PC-3 (cell line): ENCODE measurements around the gene STK11. TPM values are rescaled to one million over a fixed set of nuclear protein-coding genes. Genes with fewer than 3 reads are reported as not detected.
A peak's percentile ranks its signal among the peaks of the same experiment; 100 is the strongest.

Experiments
- ATAC-seq: fragments of 200-7000 bp; cut with Tn5 transposase; 2 replicates; pipeline ENCODE4 v1.9.1; 2020; ENCODE audit warnings: mild to moderate bottlenecking, moderate library complexity
- BruUV-seq: library from RNA; stranded (reverse); fragments of 400-500 nt; replicated peaks from 2 replicates; lab custom pipeline; 2021; lab: Mats Ljungman, UMichigan
- CTCF ChIA-PET: fragments of 300-600 bp; sonication (Branson Sonifier 250); formaldehyde crosslinking; loops from one replicate; lab custom pipeline; 2022; ENCODE audit warnings: antibody characterized with exemption; lab: Charles Lee
- POLR2A ChIA-PET: fragments of 300-600 bp; sonication (Branson Sonifier 250); formaldehyde crosslinking; loops from one replicate; lab custom pipeline; 2022; ENCODE audit warnings: antibody characterized with exemption; ENCODE audit not compliant: unreplicated experiment; lab: Charles Lee
- DNase-seq: peaks from one replicate; pipeline ENCODE4 v3.0.0-alpha.2; 2015
- H2AFZ ChIP-seq: fragments of 300-600 bp; sonication (generic); 2 replicates; pipeline ENCODE4 v1.6.0; 2016; ENCODE audit warnings: antibody characterized with exemption, low read length
- H3F3A ChIP-seq: fragments of 300-600 bp; sonication (generic); one replicate; pipeline ENCODE4 v1.6.0; 2017; ENCODE audit warnings: antibody characterized with exemption, low read length, control low read depth, mild to moderate bottlenecking; ENCODE audit not compliant: unreplicated experiment
- H3K27ac ChIP-seq: fragments of 300-600 bp; sonication (generic); 2 replicates; pipeline ENCODE4 v1.5.1; 2016; ENCODE audit warnings: mild to moderate bottlenecking, low read length
- H3K27me3 ChIP-seq: fragments of 300-600 bp; sonication (generic); 2 replicates; pipeline ENCODE4 v1.6.1; 2016; ENCODE audit warnings: low read length, mixed read lengths
- H3K36me3 ChIP-seq: fragments of 300-600 bp; sonication (generic); 2 replicates; pipeline ENCODE4 v1.6.1; 2016; ENCODE audit warnings: low read depth, mixed run types, low read length, mixed read lengths
- H3K4me1 ChIP-seq: fragments of 300-600 bp; sonication (generic); 2 replicates; pipeline ENCODE4 v1.5.1; 2016; ENCODE audit warnings: low read length; ENCODE audit not compliant: insufficient read depth
- H3K4me2 ChIP-seq: fragments of 300-600 bp; sonication (generic); 2 replicates; pipeline ENCODE4 v1.6.0; 2016; ENCODE audit warnings: low read length
- H3K4me3 ChIP-seq: fragments of 300-600 bp; sonication (generic); 2 replicates; pipeline ENCODE4 v1.5.1; 2016; ENCODE audit warnings: mild to moderate bottlenecking, low read length, mixed read lengths
- H3K79me2 ChIP-seq: fragments of 300-600 bp; sonication (generic); 2 replicates; pipeline ENCODE4 v1.6.1; 2017; ENCODE audit warnings: low read length, mixed read lengths
- H3K9ac ChIP-seq: fragments of 300-600 bp; sonication (generic); 2 replicates; pipeline ENCODE4 v1.6.0; 2016; ENCODE audit warnings: mild to moderate bottlenecking, low read length
- H3K9me2 ChIP-seq: fragments of 300-600 bp; sonication (generic); replicated peaks from 2 replicates; pipeline ENCODE4 v1.6.1; 2016; ENCODE audit warnings: mixed run types, low read length, mixed read lengths
- H3K9me3 ChIP-seq: fragments of 300-600 bp; sonication (generic); 2 replicates; pipeline ENCODE4 v1.6.1; 2016; ENCODE audit warnings: low read length, mixed read lengths
- H4K20me1 ChIP-seq: fragments of 300-600 bp; sonication (generic); 2 replicates; pipeline ENCODE4 v1.6.1; 2016; ENCODE audit warnings: low read length, mixed read lengths
- CTCF ChIP-seq: fragments of 300-600 bp; sonication (generic); conservative IDR thresholded peaks from 2 replicates; pipeline ENCODE4 v1.5.1; 2017; ENCODE audit warnings: antibody characterized with exemption, low read depth, mild to moderate bottlenecking, low read length
- EZH2 ChIP-seq: fragments of 300-600 bp; sonication (generic); IDR thresholded peaks from one replicate; pipeline ENCODE4 v1.6.1; 2017; ENCODE audit warnings: antibody characterized with exemption, mild to moderate bottlenecking, low read length; ENCODE audit not compliant: unreplicated experiment
- EZH2phosphoT487 ChIP-seq: fragments of 300-600 bp; sonication (generic); IDR thresholded peaks from 2 replicates; pipeline ENCODE4 v1.6.1; 2018; ENCODE audit warnings: mild to moderate bottlenecking, antibody characterized with exemption, low read length, borderline replicate concordance
- intact Hi-C: fragments of 100-400 bp; cut with micrococcal nuclease; formaldehyde crosslinking; loops from 2 replicates; pipeline ENCODE4 v1.9.0; 2023
- total RNA-seq: library from RNA; depleted of rRNA; stranded (reverse); fragments of >200 nt; gene quantifications from 2 replicates; pipeline ENCODE4 v1.2.3, GENCODE V29; 2014

STK11 gene
- total RNA-seq, 1 experiment from 2014 or later, result 82.4 TPM

DNA sequence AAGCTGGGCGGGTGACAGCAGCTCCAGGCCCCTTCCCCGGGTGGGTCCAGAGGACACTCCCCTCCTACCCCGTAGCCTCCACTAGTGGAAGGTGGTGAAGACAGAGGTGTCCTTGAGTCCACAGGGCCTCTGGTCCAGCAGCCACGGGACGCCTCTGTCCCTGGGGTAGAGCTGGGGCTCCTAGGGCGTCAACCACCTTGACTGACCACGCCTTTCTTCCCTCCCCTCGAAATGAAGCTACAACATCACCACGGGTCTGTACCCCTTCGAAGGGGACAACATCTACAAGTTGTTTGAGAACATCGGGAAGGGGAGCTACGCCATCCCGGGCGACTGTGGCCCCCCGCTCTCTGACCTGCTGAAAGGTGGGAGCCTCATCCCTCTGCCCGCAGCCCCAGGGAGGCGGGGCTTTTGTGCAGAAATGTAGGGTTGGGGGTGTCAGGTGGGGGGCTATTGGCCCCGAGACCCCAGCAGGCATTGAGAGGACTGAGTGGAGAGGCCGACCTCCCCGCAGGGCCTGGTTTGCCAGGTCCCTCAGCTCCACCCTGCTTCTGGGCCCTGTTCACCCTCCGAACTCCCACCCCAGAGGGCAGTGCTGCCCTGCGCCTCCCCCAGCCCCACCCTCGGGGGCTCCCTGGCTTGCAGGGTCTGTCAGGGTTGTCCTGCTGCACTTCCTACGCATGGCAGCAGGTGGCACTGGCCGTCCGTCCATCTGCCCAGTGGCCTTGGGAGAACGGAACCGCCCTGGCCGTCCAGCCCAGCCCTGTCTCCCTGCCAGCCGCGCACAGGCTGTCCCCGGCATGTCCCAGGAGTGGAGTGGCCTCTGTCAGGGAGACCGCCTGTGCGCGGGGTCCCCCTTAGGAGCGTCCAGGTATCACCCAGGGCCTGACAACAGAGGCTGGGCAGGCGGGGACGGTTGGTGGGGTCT is 15.7 kb downstream of the STK11 start:
- BruUV-seq, result no TSS peak
- Histone ChIP-seq H3K4me3 (no peak overlapping the region), H3K4me2 (no peak overlapping the region), H3K9ac (no peak overlapping the region), H3K27ac (no peak overlapping the region), H3F3A (no peaks in the 10 kb centered on the region), H2AFZ (no peak overlapping the region), H3K36me3 (no peaks in the 10 kb centered on the region), H3K9me3 (no peaks in the 10 kb centered on the region), H3K9me2 (no peaks in the 10 kb centered on the region), H3K4me1 (peaks cover 8% of the 10 kb centered on the region), H3K27me3 (no peaks in the 10 kb centered on the region), H3K79me2 (peaks cover 29% of the 10 kb centered on the region), H4K20me1 (0 out of 2 replicates have a peak, but pooled peaks cover 2% of the 10 kb centered on the region)
- DNase-seq (peak; percentile 27), ATAC-seq (peak; percentile 39; the same call in 1 of the 2 replicates)
- intact Hi-C loops, result no loop called here
- ChIA-PET CTCF (no interaction called here), POLR2A (no interaction called here)
- peak; percentile 59 for TF ChIP-seq CTCF
- TF ChIP-seq EZH2phosphoT487, result no peak

- no peak overlapping the region for H3K4me2 ChIP-seq
- no peak overlapping the region for H2AFZ ChIP-seq
- no peaks in the 10 kb centered on the region for H3K27me3 ChIP-seq
- POLR2A ChIA-PET, result no interaction called here
- H3K4me3 ChIP-seq, result no peak overlapping the region
- H3K9ac ChIP-seq, result no peak overlapping the region
- no peaks in the 10 kb centered on the region for H3K9me3 ChIP-seq
- no peak for TF ChIP-seq EZH2phosphoT487
- no peak for TF ChIP-seq EZH2
- no peak for TF ChIP-seq CTCF
- H3F3A ChIP-seq, result no peaks in the 10 kb centered on the region
- H3K9me2 ChIP-seq, result no peaks in the 10 kb centered on the region
- CTCF ChIA-PET, result no interaction called here
- BruUV-seq, result no TSS peak
- H3K36me3 ChIP-seq, result no peaks in the 10 kb centered on the region
- H3K27ac ChIP-seq, result no peak overlapping the region
- 0 out of 2 replicates have a peak, but pooled peaks cover 2% of the 10 kb centered on the region for H4K20me1 ChIP-seq
- DNase-seq (no peak), ATAC-seq (no peak)
- peaks cover 23% of the 10 kb centered on the region for H3K79me2 ChIP-seq
- intact Hi-C loops, result no loop called here
- H3K4me1 ChIP-seq, result peaks cover 1% of the 10 kb centered on the region
Measured at GRCh38 chr19:1221904-1222255, 16.3 kb downstream of the STK11 start.

DNA sequence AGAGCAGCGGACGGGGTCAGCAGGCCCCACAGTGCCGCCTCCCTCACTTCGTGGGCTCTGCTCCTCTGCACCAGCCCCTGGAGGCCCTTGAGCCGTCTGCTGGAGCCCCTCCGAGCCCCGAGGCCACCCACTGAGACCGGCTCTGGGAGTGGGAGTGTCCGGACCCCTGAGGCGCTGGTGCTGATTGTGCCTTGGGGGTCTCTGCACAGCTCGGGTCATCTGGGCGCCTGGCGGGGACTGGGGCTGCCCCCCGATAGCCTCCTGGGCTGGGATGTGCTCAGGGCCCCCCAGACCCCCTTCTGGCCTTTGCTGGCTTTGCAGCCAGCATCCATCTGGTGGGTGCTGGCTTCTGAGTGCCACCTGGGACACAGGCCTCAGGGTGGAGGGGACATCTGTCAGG is 16.8 kb downstream of the STK11 start:
- intact Hi-C loops, result no loop called here
- Histone ChIP-seq H3K9me3 (no peaks in the 10 kb centered on the region), H2AFZ (no peak overlapping the region), H4K20me1 (0 out of 2 replicates have a peak, but pooled peaks cover 2% of the 10 kb centered on the region), H3K9me2 (no peaks in the 10 kb centered on the region), H3K4me2 (no peak overlapping the region), H3K9ac (no peak overlapping the region), H3K4me3 (no peak overlapping the region), H3K4me1 (no peaks in the 10 kb centered on the region), H3F3A (no peaks in the 10 kb centered on the region), H3K27ac (no peak overlapping the region), H3K27me3 (no peaks in the 10 kb centered on the region), H3K79me2 (peaks cover 18% of the 10 kb centered on the region), H3K36me3 (no peaks in the 10 kb centered on the region)
- CTCF ChIA-PET, result no interaction called here
- no peak for ATAC-seq
- BruUV-seq, result no TSS peak
- TF ChIP-seq CTCF (no peak), EZH2 (no peak), EZH2phosphoT487 (no peak)
- POLR2A ChIA-PET, result no interaction called here
- DNase-seq, result no peak
